ENCODE results near the gene MASTL. TPM values are rescaled to one million over a fixed set of nuclear protein-coding genes. Genes with fewer than 3 reads are reported as not detected.

The MASTL gene
- total RNA-seq, 1 donor from 2014 or later = 33.2 TPM

GRCh38 chr10:27158421-27158820 lies 3.3 kb downstream of the MASTL start:
- Mint-ChIP-seq H3K36me3 (ENCODE audit: low read depth) (peaks cover 42% of the 10 kb centered on the region), H3K4me1 (ENCODE audit: low read depth) (peaks cover 22% of the 10 kb centered on the region), H3K27ac (peak overlapping the region; percentile 47), H3K27me3 (ENCODE audit: insufficient read depth) (no peaks in the 10 kb centered on the region), H3K9me3 (no peaks in the 10 kb centered on the region), H3K4me3 (peak overlapping the region; percentile 99)
- no peak for DNase-seq (ENCODE audit: low spot score)
- intact Hi-C loops (cut with micrococcal nuclease) = loop anchor here (5.0 kb wide), 1 partner anchor 721 kb away; the partner anchor contains the start of gene APBB1IP

- no peaks in the 10 kb centered on the region for H3K27me3 Mint-ChIP-seq (ENCODE audit: insufficient read depth)
- H3K4me1 Mint-ChIP-seq (ENCODE audit: low read depth) = peaks cover 11% of the 10 kb centered on the region
- DNase-seq (ENCODE audit: low spot score) = no peak
- H3K9me3 Mint-ChIP-seq = no peaks in the 10 kb centered on the region
- H3K27ac Mint-ChIP-seq = peak overlapping the region; percentile 29
- H3K36me3 Mint-ChIP-seq (ENCODE audit: low read depth) = peaks cover 33% of the 10 kb centered on the region
- intact Hi-C loops (cut with micrococcal nuclease) = no loop called here
- no peak overlapping the region for H3K4me3 Mint-ChIP-seq
These were observed 14.7 kb downstream of the MASTL start for GRCh38 chr10:27169849-27170248.

GRCh38 chr10:27188259-27188658 lies 33.1 kb downstream of the MASTL start:
- H3K36me3 Mint-ChIP-seq (ENCODE audit: low read depth) = peaks cover 25% of the 10 kb centered on the region
- DNase-seq (ENCODE audit: low spot score) = no peak
- no peaks in the 10 kb centered on the region for H3K27me3 Mint-ChIP-seq (ENCODE audit: insufficient read depth)
- H3K27ac Mint-ChIP-seq = no peak overlapping the region
- intact Hi-C loops (cut with micrococcal nuclease) = no loop called here
- no peak overlapping the region for H3K4me3 Mint-ChIP-seq
- H3K4me1 Mint-ChIP-seq (ENCODE audit: low read depth) = no peaks in the 10 kb centered on the region
- no peaks in the 10 kb centered on the region for H3K9me3 Mint-ChIP-seq

- Mint-ChIP-seq H3K4me1 (ENCODE audit: low read depth) (no peaks in the 10 kb centered on the region), H3K27ac (no peak overlapping the region), H3K9me3 (no peaks in the 10 kb centered on the region), H3K4me3 (no peak overlapping the region), H3K36me3 (ENCODE audit: low read depth) (peaks cover 24% of the 10 kb centered on the region), H3K27me3 (ENCODE audit: insufficient read depth) (no peaks in the 10 kb centered on the region)
- intact Hi-C loops (cut with micrococcal nuclease) = no loop called here
- DNase-seq (ENCODE audit: low spot score) = no peak
These were observed 33.7 kb downstream of the MASTL start for GRCh38 chr10:27188897-27189296.

- Mint-ChIP-seq H3K27ac (no peak overlapping the region), H3K4me3 (no peak overlapping the region), H3K27me3 (ENCODE audit: insufficient read depth) (no peaks in the 10 kb centered on the region), H3K36me3 (ENCODE audit: low read depth) (peaks cover 16% of the 10 kb centered on the region), H3K9me3 (no peaks in the 10 kb centered on the region), H3K4me1 (ENCODE audit: low read depth) (no peaks in the 10 kb centered on the region)
- intact Hi-C loops (cut with micrococcal nuclease) = no loop called here
- no peak for DNase-seq (ENCODE audit: low spot score)
These were observed 35.4 kb downstream of the MASTL start for GRCh38 chr10:27190508-27190907.

GRCh38 chr10:27192284-27192683 lies 37.1 kb downstream of the MASTL start:
- H3K9me3 Mint-ChIP-seq = no peaks in the 10 kb centered on the region
- DNase-seq (ENCODE audit: low spot score) = no peak
- H3K27me3 Mint-ChIP-seq (ENCODE audit: insufficient read depth) = no peaks in the 10 kb centered on the region
- no peak overlapping the region for H3K4me3 Mint-ChIP-seq
- H3K4me1 Mint-ChIP-seq (ENCODE audit: low read depth) = no peaks in the 10 kb centered on the region
- H3K36me3 Mint-ChIP-seq (ENCODE audit: low read depth) = peaks cover 5% of the 10 kb centered on the region
- no peak overlapping the region for H3K27ac Mint-ChIP-seq
- intact Hi-C loops (cut with micrococcal nuclease) = no loop called here

GRCh38 chr10:27197980-27198620 lies 42.9 kb downstream of the MASTL start:
- H3K27me3 Mint-ChIP-seq (ENCODE audit: insufficient read depth) = no peaks in the 10 kb centered on the region
- no peak for DNase-seq (ENCODE audit: low spot score)
- H3K36me3 Mint-ChIP-seq (ENCODE audit: low read depth) = peaks cover 16% of the 10 kb centered on the region
- no peaks in the 10 kb centered on the region for H3K9me3 Mint-ChIP-seq
- intact Hi-C loops (cut with micrococcal nuclease) = no loop called here
- H3K4me3 Mint-ChIP-seq = no peak overlapping the region
- no peak overlapping the region for H3K27ac Mint-ChIP-seq
- H3K4me1 Mint-ChIP-seq (ENCODE audit: low read depth) = no peaks in the 10 kb centered on the region

- Mint-ChIP-seq H3K36me3 (ENCODE audit: low read depth) (peaks cover 17% of the 10 kb centered on the region), H3K27ac (no peak overlapping the region), H3K9me3 (no peaks in the 10 kb centered on the region), H3K4me1 (ENCODE audit: low read depth) (no peaks in the 10 kb centered on the region), H3K27me3 (ENCODE audit: insufficient read depth) (no peaks in the 10 kb centered on the region), H3K4me3 (no peak overlapping the region)
- intact Hi-C loops (cut with micrococcal nuclease) = no loop called here
- no peak for DNase-seq (ENCODE audit: low spot score)
These were observed 48.7 kb downstream of the MASTL start for GRCh38 chr10:27203806-27204205.

GRCh38 chr10:27207350-27207749 lies 52.2 kb downstream of the MASTL start:
- no peaks in the 10 kb centered on the region for H3K27me3 Mint-ChIP-seq (ENCODE audit: insufficient read depth)
- H3K36me3 Mint-ChIP-seq (ENCODE audit: low read depth) = peaks cover 19% of the 10 kb centered on the region
- no peak overlapping the region for H3K27ac Mint-ChIP-seq

GRCh38 chr10:27223964-27224363 lies 68.8 kb downstream of the MASTL start:
- no peak for DNase-seq (ENCODE audit: low spot score)
- Mint-ChIP-seq H3K27me3 (ENCODE audit: insufficient read depth) (no peaks in the 10 kb centered on the region), H3K36me3 (ENCODE audit: low read depth) (peaks cover 12% of the 10 kb centered on the region)

More at GRCh38 chr10:27207350-27207749, 52.2 kb downstream of the MASTL start:
- no peaks in the 10 kb centered on the region for H3K4me1 Mint-ChIP-seq (ENCODE audit: low read depth)
- H3K4me3 Mint-ChIP-seq = no peak overlapping the region
- H3K9me3 Mint-ChIP-seq = no peaks in the 10 kb centered on the region
- no peak for DNase-seq (ENCODE audit: low spot score)
- intact Hi-C loops (cut with micrococcal nuclease) = no loop called here

GRCh38 chr10:27225011-27225590 lies 69.9 kb downstream of the MASTL start:
- no peak for DNase-seq (ENCODE audit: low spot score)
- H3K9me3 Mint-ChIP-seq = no peaks in the 10 kb centered on the region
- no peak overlapping the region for H3K27ac Mint-ChIP-seq
- peaks cover 11% of the 10 kb centered on the region for H3K4me1 Mint-ChIP-seq (ENCODE audit: low read depth)
- H3K27me3 Mint-ChIP-seq (ENCODE audit: insufficient read depth) = no peaks in the 10 kb centered on the region
- no peak overlapping the region for H3K4me3 Mint-ChIP-seq
- intact Hi-C loops (cut with micrococcal nuclease) = no loop called here
- H3K36me3 Mint-ChIP-seq (ENCODE audit: low read depth) = peaks cover 7% of the 10 kb centered on the region

More at GRCh38 chr10:27223964-27224363, 68.8 kb downstream of the MASTL start:
- intact Hi-C loops (cut with micrococcal nuclease) = loop anchor here (1.0 kb wide), 4 partner anchors 16 to 136 kb away; partner anchors contain the start of gene ACBD5
- Mint-ChIP-seq H3K27ac (peak overlapping the region; percentile 34), H3K4me3 (no peak overlapping the region), H3K4me1 (ENCODE audit: low read depth) (peaks cover 11% of the 10 kb centered on the region), H3K9me3 (no peaks in the 10 kb centered on the region)

GRCh38 chr10:27225642-27226257 lies 70.6 kb downstream of the MASTL start:
- intact Hi-C loops (cut with micrococcal nuclease) = no loop called here
- H3K27ac Mint-ChIP-seq = peak overlapping the region; percentile 19
- no peaks in the 10 kb centered on the region for H3K27me3 Mint-ChIP-seq (ENCODE audit: insufficient read depth)
- peaks cover 11% of the 10 kb centered on the region for H3K4me1 Mint-ChIP-seq (ENCODE audit: low read depth)
- DNase-seq (ENCODE audit: low spot score) = no peak
- H3K4me3 Mint-ChIP-seq = no peak overlapping the region
- peaks cover 8% of the 10 kb centered on the region for H3K36me3 Mint-ChIP-seq (ENCODE audit: low read depth)
- H3K9me3 Mint-ChIP-seq = no peaks in the 10 kb centered on the region

GRCh38 chr10:27230022-27230421 lies 74.9 kb downstream of the MASTL start:
- H3K9me3 Mint-ChIP-seq = no peaks in the 10 kb centered on the region
- H3K4me1 Mint-ChIP-seq (ENCODE audit: low read depth) = peaks cover 11% of the 10 kb centered on the region
- H3K36me3 Mint-ChIP-seq (ENCODE audit: low read depth) = peaks cover 14% of the 10 kb centered on the region
- no peak for DNase-seq (ENCODE audit: low spot score)
- no peak overlapping the region for H3K27ac Mint-ChIP-seq
- no peaks in the 10 kb centered on the region for H3K27me3 Mint-ChIP-seq (ENCODE audit: insufficient read depth)
- intact Hi-C loops (cut with micrococcal nuclease) = no loop called here
- no peak overlapping the region for H3K4me3 Mint-ChIP-seq

All from activated T-helper 1 cell treated with anti-CD3 and anti-CD28 coated beads, Interleukin-12 subunit alpha, Interleukin-12 subunit beta, Interleukin-2, Interleukin-4 antibody, amounts not matched to agents 30 ng/mL and 10 ng/mL and 1 ng/mL, durations not matched to agents 14 hours and 24 hours and 36 hours (primary cell).